ENCODE measurements around the gene CLDN10. TPM values are rescaled to one million over a fixed set of nuclear protein-coding genes. Genes with fewer than 3 reads are reported as not detected.

The CLDN10 gene
- total and polyA plus RNA-seq, 2 experiments from 2014 or later = 0.83 to 2.4 TPM

DNA sequence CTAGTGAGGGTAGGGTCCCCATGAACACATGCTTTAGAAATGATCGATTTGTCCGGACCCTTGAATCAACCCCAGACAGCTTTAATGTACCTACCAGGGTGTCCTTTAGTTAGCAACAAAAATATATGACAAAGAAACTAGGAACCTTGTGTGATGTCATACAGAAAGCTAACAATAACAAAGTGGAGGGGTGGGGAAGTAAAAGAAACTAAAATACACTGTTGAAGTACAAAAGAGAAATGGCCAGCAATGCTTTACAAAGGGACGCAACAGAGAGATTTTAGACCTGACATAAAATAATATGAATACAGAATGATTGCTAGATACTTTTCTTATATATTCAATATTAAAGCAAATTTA is 52.0 kb downstream of the CLDN10 start:
- H3K4me2 ChIP-seq = no peak overlapping the region
- no peak overlapping the region for H3K27ac ChIP-seq
- no peak overlapping the region for H3K4me3 ChIP-seq
- WGBS (ENCODE audit: low lambda C conversion rate, missing lambda C conversion rate) = 99% methylated on average over 3 of the region's 3 CpGs
- no peak for TF ChIP-seq CTCF (IDR thresholded peaks at IDR 0.05; ENCODE audit: poor library complexity)
- no peak for TF ChIP-seq EZH2 (IDR thresholded peaks at IDR 0.05; ENCODE audit: borderline replicate concordance)
- TF ChIP-seq EZH2phosphoT487 (IDR thresholded peaks at IDR 0.05; ENCODE audit: low read depth, severe bottlenecking, unreplicated experiment) = no peak
- no peak for DNase-seq (ENCODE audit: low spot score)
- H3K4me1 ChIP-seq (ENCODE audit: insufficient read depth) = no peaks in the 10 kb centered on the region
- H3K36me3 ChIP-seq (replicated peaks; ENCODE audit: insufficient read depth, low read depth) = no peaks in the 10 kb centered on the region
- no peaks in the 10 kb centered on the region for H3K9me3 ChIP-seq (ENCODE audit: low read depth)
- no peaks in the 10 kb centered on the region for H3K9me2 ChIP-seq (replicated peaks; ENCODE audit: insufficient read depth)
- no peaks in the 10 kb centered on the region for H3K27me3 ChIP-seq
- no peaks in the 10 kb centered on the region for H3K79me2 ChIP-seq
- no peak overlapping the region for H2AFZ ChIP-seq
- H4K20me1 ChIP-seq (ENCODE audit: insufficient read depth, poor library complexity, severe bottlenecking) = no peaks in the 10 kb centered on the region

DNA sequence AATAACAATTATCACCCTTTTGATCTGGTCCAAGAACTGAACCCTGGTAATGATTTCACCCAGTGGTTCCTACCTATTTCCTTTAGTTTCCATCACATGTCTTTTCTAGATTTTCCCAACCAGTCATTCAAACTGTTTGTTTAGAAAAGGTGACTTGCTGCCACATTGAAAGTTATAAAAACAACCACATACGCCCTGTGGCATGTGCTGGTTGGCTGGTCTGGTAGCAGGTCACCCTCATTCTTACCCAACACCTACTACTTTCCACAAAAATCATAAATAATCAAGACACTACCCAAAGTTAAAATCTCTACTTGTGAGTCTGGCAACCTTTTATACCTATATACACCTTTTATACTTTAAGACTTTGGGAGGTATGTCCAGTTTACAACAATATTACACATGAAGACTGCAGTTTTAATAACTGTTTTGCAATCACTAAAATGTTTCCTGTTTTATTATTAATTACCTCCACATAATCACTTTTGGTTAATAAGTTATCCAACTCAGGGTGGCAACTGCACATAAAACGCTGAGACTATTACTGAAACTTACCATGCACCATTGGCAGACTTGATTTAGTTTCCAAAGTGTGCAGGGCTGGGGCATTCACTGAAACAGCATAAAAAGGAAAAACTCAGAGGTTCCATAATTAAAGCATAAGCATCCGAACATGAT is 53.1 kb downstream of the CLDN10 start:
- WGBS (ENCODE audit: low lambda C conversion rate, missing lambda C conversion rate) = 87% methylated on average over 3 of the region's 3 CpGs

GRCh38 chr13:95607366-95607765 is 54.8 kb downstream of the CLDN10 start:
- Histone ChIP-seq H2AFZ (no peak overlapping the region), H3K9me2 (replicated peaks; ENCODE audit: insufficient read depth) (no peaks in the 10 kb centered on the region), H3K79me2 (no peaks in the 10 kb centered on the region), H3K9me3 (ENCODE audit: low read depth) (no peaks in the 10 kb centered on the region), H3K4me1 (ENCODE audit: insufficient read depth) (no peaks in the 10 kb centered on the region), H3K27ac (no peak overlapping the region), H3K4me3 (no peak overlapping the region), H3K4me2 (no peak overlapping the region), H3K27me3 (no peaks in the 10 kb centered on the region), H4K20me1 (ENCODE audit: insufficient read depth, poor library complexity, severe bottlenecking) (no peaks in the 10 kb centered on the region), H3K36me3 (replicated peaks; ENCODE audit: insufficient read depth, low read depth) (no peaks in the 10 kb centered on the region)
- WGBS (ENCODE audit: low lambda C conversion rate, missing lambda C conversion rate) = 71% methylated on average over 1 of the region's 1 CpG
- no peak for DNase-seq (ENCODE audit: low spot score)
- TF ChIP-seq EZH2phosphoT487 (IDR thresholded peaks at IDR 0.05; ENCODE audit: low read depth, severe bottlenecking, unreplicated experiment) (no peak), CTCF (IDR thresholded peaks at IDR 0.05; ENCODE audit: poor library complexity) (no peak)

More for the DNA sequence above, 53.1 kb downstream of the CLDN10 start:
- Histone ChIP-seq H3K79me2 (no peaks in the 10 kb centered on the region), H3K27ac (no peak overlapping the region), H4K20me1 (ENCODE audit: insufficient read depth, poor library complexity, severe bottlenecking) (no peaks in the 10 kb centered on the region), H3K9me3 (ENCODE audit: low read depth) (no peaks in the 10 kb centered on the region), H3K9me2 (replicated peaks; ENCODE audit: insufficient read depth) (no peaks in the 10 kb centered on the region), H3K4me2 (no peak overlapping the region), H3K4me1 (ENCODE audit: insufficient read depth) (no peaks in the 10 kb centered on the region), H3K27me3 (no peaks in the 10 kb centered on the region), H2AFZ (no peak overlapping the region), H3K4me3 (no peak overlapping the region), H3K36me3 (replicated peaks; ENCODE audit: insufficient read depth, low read depth) (no peaks in the 10 kb centered on the region)
- TF ChIP-seq EZH2 (IDR thresholded peaks at IDR 0.05; ENCODE audit: borderline replicate concordance) (no peak), CTCF (IDR thresholded peaks at IDR 0.05; ENCODE audit: poor library complexity) (no peak), EZH2phosphoT487 (IDR thresholded peaks at IDR 0.05; ENCODE audit: low read depth, severe bottlenecking, unreplicated experiment) (no peak)
- no peak for DNase-seq (ENCODE audit: low spot score)
